ENCODE results near the gene ADPRH.
"Not testable (repeated sequence)": the region's sequence is repeated elsewhere in the genome, so short reads cannot be mapped to it uniquely, and the experiment has no call there.

ADPRH gene

GRCh38 chr3:119579366-119580066 lies at the start of gene ADPRH:
TSS of gene ADPRH (plus strand) at chr3:119579492. CDS start at chr3:119582170, 2,678 bp downstream.
- peak; percentile 21 for DNase-seq

DNA sequence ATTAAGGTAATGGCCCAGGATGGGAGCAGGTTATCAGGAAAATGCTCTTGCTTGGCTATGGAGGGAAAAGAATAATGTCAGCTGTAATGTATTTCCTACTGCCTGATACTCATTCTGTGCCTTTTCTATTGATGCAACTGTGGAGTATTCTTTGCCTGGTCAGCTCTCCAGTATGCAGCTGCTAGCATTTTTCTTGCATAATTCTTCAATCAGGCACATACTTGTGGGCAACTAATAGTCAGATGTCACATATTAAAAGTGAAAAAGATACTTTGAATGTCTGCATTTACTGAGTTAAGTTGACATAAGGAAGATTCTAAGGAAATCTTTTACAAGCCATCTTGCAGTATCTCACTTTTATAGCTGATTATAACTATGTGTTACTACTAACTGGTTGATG lies 49.4 kb upstream of the ADPRH start:
- DNase-seq = peak; percentile 37

DNA sequence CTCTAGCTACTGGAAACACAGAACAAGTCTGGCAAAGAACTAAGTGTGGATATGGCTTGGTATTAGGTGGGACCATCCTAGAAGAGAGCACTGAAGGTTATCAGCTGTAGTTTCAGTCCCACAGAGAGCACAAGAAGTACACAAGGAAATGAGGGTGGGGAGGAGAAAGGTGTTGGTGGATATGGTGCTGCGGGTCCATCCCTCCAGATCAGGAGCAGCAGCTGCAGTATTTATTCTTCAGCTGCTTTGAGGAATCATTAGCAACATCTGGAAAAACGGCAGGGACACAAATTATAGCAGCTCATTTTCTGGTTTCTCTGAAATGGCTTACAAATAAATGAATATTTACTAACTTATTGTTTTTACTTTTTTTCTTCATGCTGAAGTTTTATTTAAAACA lies 48.8 kb upstream of the ADPRH start:
- no peak for DNase-seq

GRCh38 chr3:119531151-119531550 lies 48.1 kb upstream of the ADPRH start:
- no peak for DNase-seq

- DNase-seq = no peak
Measured at GRCh38 chr3:119534296-119534695, 45.0 kb upstream of the ADPRH start.

GRCh38 chr3:119536757-119537156 lies 42.5 kb upstream of the ADPRH start:
- DNase-seq = no peak

GRCh38 chr3:119538772-119539171 lies 40.5 kb upstream of the ADPRH start:
- no peak for DNase-seq

DNA sequence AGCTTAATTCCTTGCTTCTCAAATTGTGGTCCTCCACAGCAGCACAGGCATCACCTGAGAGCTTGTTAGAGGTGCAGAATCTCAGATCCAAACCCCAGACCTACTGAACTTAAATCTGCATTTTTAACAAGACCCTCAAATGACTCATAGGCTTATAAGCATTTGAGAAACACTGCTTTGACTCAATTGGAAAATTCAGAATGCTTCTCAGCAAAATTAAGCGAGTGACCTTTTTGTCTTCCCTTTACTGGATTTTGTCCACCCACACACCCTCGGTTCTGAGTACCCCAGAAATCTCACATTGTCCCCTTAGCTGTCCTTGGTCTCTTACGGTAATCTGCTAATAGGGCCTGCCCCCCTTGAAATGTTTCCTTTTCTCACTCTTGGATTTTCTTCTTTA lies 37.7 kb upstream of the ADPRH start:
- DNase-seq = no peak

GRCh38 chr3:119542168-119542767 lies 37.0 kb upstream of the ADPRH start:
- DNase-seq = no peak

DNA sequence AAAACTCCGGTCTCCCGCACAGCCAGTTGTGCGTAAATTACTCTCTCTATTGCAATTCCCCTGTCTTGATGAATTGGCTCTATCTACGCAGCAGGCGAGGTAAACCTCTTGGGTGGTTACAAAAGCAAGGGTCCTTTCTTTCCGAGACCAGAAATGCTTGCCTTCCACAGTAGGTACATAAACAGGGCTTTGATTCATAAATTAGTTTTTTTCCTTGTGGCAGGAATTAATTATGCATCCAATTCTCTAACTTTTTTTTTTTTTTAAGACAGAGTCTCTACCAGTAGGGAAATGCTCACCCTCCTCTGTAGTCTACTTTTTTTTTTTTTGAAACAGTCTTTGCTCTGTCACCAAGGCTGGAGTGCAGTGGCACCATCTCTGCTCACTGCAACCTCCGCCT lies 36.1 kb upstream of the ADPRH start:
- DNase-seq = no peak

- no peak for DNase-seq
Measured at GRCh38 chr3:119547227-119547626, 32.1 kb upstream of the ADPRH start.

GRCh38 chr3:119548341-119548740 lies 31.0 kb upstream of the ADPRH start:
- no peak for DNase-seq

DNA sequence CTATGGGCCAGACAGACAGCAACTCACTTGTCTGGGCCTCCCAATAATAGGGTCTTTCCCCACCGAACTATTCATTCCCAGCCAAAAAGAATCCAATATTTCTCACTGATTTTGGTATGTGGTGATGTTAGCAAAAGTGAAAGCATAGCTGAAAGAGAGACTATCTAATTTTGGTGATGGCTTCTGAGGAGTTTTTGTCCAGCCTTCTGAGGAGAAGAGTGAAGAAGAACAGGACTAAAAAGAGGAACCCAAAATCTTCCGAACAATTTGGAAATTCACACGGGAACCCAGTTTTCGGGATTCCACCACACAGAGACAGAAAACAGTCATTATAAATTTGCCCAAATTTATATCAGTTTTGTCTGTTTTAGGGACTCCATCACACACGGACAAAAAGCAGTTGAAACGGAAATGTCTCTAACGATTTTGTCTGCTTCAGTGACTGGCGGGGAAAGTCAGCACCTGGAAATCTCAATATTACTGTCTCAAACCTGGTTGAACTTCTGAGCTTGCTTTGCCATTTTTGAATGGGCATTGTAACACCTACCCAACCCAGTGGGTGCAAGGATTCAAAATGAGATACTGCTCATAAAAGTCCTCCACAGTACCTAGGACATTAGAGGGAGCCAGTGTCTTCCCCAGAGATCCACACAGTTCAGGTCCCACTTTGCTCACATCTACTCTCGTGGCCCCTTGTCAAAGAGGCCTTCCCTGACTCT lies 28.9 kb upstream of the ADPRH start:
- DNase-seq = no peak

- DNase-seq = no peak
Measured at GRCh38 chr3:119551598-119551997, 27.7 kb upstream of the ADPRH start.

- DNase-seq = not testable (repeated sequence)
Measured at GRCh38 chr3:119552928-119553327, 26.4 kb upstream of the ADPRH start.

GRCh38 chr3:119553823-119554415 lies 25.4 kb upstream of the ADPRH start:
- no peak for DNase-seq

DNA sequence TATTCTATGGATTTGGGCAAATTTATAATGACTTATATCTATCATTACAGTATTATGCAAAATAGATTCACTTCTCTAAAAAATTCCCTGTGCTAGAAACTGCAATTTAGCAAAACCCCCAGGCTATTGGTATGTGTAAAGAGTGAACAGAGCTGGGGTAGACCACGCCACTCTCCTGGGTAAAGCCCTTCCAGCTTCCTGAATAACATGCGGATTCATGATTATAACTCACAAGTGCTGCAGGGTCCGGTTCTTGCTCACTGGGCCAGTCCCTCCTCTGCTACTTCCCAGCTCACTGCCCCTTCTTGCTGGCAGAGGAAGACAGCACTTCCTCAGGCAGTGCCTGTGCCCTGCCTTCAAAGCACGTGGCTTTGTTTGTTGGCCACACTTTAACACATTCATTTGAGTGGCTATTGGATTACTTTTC lies 24.0 kb upstream of the ADPRH start:
- no peak for DNase-seq

DNA sequence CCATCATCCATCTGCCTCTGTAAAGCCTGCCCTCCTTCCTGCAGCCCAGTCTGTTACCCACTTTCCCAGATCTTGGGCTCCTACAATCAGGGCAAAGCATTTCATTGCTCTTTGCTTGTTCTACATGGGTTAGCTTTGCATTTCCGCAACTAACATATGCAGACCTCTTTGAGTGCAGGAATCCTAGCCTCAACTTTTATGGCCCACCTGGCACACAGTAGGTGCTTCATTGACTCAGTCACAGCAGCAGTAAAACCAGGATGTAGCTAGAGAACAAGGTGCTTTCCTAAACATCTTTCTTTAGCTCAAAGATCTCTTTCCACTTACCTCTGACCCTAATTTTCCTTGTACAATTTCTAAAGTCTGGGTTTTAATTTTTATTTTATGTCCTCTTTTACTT lies 23.4 kb upstream of the ADPRH start:
- no peak for DNase-seq

- DNase-seq = no peak
Measured at GRCh38 chr3:119557192-119557876, 22.0 kb upstream of the ADPRH start.

- DNase-seq = no peak
Measured at GRCh38 chr3:119557877-119558269, 21.4 kb upstream of the ADPRH start.

DNA sequence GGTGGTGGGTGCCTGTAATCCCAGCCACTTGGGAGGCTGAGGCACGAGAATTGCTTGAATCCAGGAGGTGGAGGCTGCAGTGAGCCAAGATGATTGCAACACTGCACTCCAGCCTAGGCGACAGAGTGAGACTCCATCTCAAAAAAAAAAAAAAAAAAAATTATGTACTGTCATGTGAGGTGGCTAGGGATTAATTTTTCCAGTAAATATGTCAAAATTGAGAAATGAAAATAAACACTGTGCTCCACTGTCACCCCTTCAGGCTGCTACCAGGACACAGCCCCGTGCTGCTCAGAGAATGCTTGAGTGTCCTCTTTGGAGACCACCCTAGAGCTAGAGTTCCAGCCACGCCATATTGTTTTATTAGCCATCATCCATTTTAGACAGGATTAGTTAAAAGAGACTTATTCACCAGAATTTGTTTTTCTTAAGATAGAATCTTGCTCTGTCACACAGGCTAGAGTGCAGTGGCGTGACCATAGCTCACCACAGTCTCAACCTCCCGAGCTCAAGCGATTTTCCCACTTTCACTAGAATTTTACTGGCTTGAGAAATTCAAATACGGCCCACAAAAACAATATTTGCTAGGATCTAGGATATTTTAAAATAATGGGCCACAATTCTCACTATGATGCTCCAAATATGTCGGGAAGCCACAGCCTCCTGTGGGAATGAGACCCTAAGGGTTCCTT lies 20.5 kb upstream of the ADPRH start:
- DNase-seq = no peak

- peak; percentile 47 for DNase-seq
Measured at GRCh38 chr3:119559441-119559963, 19.8 kb upstream of the ADPRH start, which contains the start of gene CD80. TSS of gene CD80 (minus strand) at chr3:119559614. CDS start at chr3:119557728, 1,886 bp downstream.

Measured in HCEC 1CT (cell line).